ENCODE measurements around the gene EPDR1. TPM values are rescaled to one million over a fixed set of nuclear protein-coding genes. Genes with fewer than 3 reads are reported as not detected.

The EPDR1 gene
- polyA plus RNA-seq, 2 donors = 0.24 to 1.0 TPM

DNA sequence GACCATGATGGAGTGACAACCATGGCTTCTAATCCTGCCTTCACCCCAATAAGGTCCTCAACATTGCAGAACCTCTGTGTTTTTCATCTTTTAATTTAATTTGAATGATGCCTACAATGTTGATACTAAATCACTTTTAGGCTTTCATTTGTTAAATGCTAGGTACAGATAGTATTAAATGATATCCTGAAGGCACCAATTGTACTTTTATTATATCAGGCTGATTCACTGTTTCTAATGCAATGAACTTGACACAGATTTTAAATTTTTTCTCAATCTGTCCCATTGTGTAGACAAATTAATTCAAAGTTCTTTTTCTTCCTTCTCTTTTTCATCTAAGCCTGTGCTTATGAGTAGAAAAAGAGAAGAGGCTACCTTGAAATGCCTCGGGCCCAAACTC, 5.2 kb downstream of the EPDR1 start:
- H3K27ac ChIP-seq (ENCODE audit: low read depth in 2 of 2, low read length in 1 of 2) = no peak overlapping the region
- WGBS, 2 donors = 86 to 87% methylated on average over 1 of the region's 1 CpG
- H3K4me1 ChIP-seq (ENCODE audit: control insufficient read depth in 2 of 2, insufficient read depth in 2 of 2, low read length in 1 of 2) = peaks cover 3 to 4% of the 10 kb centered on the region in 2 donors
- H3K4me3 ChIP-seq (ENCODE audit: low read depth in 1 of 2, low read length in 2 of 2) = no peak overlapping the region
- no peaks in the 10 kb centered on the region for H3K9me3 ChIP-seq (ENCODE audit: control insufficient read depth in 2 of 2, insufficient read depth in 1 of 2, low read depth in 1 of 2, low read length in 1 of 2)
- H3K27me3 ChIP-seq (ENCODE audit: control insufficient read depth in 1 of 2, insufficient read depth in 2 of 2, low read length in 2 of 2) = peaks cover 0 to 3% of the 10 kb centered on the region in 2 donors
- no peaks in the 10 kb centered on the region for H3K36me3 ChIP-seq (ENCODE audit: control insufficient read depth in 2 of 2, insufficient read depth in 2 of 2, low read length in 1 of 2)

DNA sequence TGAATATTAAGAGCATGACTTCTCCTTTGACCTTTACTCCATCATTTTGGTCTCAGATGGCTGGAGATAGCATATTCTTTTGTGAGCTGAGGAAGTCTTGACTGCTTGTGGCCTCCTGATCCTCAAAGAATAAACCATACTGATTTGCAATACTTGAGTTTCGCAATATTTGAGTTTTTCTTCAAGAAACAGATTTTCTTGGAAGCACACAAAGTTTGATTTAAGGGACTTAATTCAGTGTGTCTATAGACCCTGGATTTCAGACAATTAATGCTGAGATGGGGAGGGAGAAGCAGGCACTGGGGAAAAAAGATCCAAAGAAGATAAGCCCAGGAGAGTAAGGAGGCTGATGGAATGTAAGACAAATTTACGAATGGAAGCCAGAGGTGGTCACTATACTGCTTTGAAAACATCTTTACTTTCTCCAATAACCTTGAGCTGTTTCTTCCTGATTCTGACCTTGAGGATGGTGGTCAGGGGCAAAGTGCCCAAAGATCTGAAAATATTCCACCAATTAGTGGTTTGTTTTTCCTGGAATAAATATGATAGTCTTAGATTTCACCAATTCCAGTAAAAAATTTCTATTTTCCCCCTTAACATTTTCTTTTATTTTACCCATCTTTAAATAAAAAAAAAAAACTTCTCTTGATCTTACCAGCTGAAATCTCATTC, 7.5 kb downstream of the EPDR1 start:
- no peaks in the 10 kb centered on the region for H3K36me3 ChIP-seq (ENCODE audit: control insufficient read depth in 2 of 2, insufficient read depth in 2 of 2, low read length in 1 of 2)
- no peak overlapping the region for H3K27ac ChIP-seq (ENCODE audit: low read depth in 2 of 2, low read length in 1 of 2)
- 81 to 84% methylated on average over 2 of the region's 2 CpGs for WGBS, 2 donors
- no peaks in the 10 kb centered on the region for H3K9me3 ChIP-seq (ENCODE audit: control insufficient read depth in 2 of 2, insufficient read depth in 1 of 2, low read depth in 1 of 2, low read length in 1 of 2)
- H3K4me1 ChIP-seq (ENCODE audit: control insufficient read depth in 2 of 2, insufficient read depth in 2 of 2, low read length in 1 of 2) = no peaks in the 10 kb centered on the region
- H3K27me3 ChIP-seq (ENCODE audit: control insufficient read depth in 1 of 2, insufficient read depth in 2 of 2, low read length in 2 of 2) = no peaks in the 10 kb centered on the region
- no peak overlapping the region for H3K4me3 ChIP-seq (ENCODE audit: low read depth in 1 of 2, low read length in 2 of 2)

DNA sequence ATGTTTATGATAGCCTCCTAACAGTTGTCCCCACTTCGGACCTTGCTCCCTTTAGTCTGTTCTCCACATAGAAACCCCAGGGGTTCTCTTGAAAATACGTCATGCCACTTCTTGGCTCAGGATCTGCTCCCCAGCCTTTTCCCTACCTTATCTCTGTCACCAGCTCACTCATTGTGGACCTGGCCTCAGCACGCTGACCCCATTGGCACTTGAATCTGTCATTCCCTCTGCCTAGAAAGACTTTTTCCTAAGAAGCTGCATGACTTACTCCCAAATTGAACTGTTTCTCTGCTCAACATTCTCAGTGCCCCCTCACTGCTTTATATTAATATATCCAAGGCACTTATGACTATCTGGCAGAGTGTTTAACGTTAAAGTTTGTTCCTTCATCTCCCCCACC, 8.4 kb downstream of the EPDR1 start:
- no peak overlapping the region for H3K4me3 ChIP-seq (ENCODE audit: low read depth in 1 of 2, low read length in 2 of 2)
- H3K27ac ChIP-seq (ENCODE audit: low read depth in 2 of 2, low read length in 1 of 2) = no peak overlapping the region
- no peaks in the 10 kb centered on the region for H3K36me3 ChIP-seq (ENCODE audit: control insufficient read depth in 2 of 2, insufficient read depth in 2 of 2, low read length in 1 of 2)
- no peaks in the 10 kb centered on the region for H3K4me1 ChIP-seq (ENCODE audit: control insufficient read depth in 2 of 2, insufficient read depth in 2 of 2, low read length in 1 of 2)
- H3K27me3 ChIP-seq (ENCODE audit: control insufficient read depth in 1 of 2, insufficient read depth in 2 of 2, low read length in 2 of 2) = no peaks in the 10 kb centered on the region
- H3K9me3 ChIP-seq (ENCODE audit: control insufficient read depth in 2 of 2, insufficient read depth in 1 of 2, low read depth in 1 of 2, low read length in 1 of 2) = no peaks in the 10 kb centered on the region
- WGBS, 2 donors = 81% methylated on average over 4 of the region's 4 CpGs

DNA sequence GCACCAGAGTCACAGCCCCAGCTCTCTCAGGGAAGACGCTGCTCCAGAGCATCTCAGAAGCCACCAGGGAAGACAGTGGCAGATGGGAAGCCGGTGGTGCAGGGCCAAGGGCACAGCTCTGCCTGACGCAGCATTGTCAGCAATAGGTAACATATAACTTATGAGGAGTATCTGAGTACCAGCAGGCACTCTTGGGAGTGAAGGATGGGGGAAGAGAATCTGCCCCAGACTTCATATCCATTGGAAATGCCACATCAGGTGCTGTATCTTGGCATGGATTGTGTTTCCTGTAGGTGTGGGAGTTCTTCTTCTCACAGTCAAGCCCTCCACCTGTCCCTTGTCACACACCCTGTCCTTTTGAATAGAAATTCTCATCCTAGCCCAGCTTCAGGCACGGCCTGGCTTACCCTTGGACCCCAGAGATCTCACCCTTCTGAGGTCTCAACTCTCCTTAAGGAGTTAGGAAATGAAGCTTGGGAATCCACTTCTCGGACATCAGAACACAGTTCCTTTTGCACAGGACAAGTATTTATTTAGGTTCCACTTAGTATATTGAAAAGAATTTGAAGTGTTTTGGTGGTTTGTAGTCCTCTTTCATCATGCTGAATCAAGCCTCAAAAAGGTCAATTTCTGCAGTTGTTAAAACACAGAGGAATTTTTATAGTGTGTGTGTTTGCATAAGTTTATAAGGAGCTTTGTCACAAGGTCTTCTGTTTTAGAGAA, 9.9 kb downstream of the EPDR1 start:
- H3K4me3 ChIP-seq (ENCODE audit: low read depth in 1 of 2, low read length in 2 of 2) = no peak overlapping the region
- WGBS, 2 donors = 80 to 84% methylated on average over 5 of the region's 5 CpGs

DNA sequence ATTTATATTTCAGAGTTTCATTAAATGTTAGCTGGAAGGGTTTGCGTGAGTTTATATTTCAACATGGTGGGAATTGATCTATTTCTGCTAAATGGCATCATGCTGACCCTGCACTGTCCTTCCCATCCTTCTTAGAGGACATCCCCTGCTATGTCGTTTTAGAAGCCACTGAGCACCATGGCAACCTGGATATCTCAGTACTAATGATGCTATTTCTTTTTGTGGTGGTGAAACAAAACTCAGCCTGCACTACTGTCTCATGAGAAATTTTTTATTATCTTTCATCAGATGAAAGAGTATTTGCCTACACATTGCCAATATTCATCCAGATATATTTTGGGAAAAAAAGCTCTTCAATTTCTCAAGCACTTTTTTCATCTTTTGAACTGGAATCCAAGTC, 12.1 kb downstream of the EPDR1 start:
- Histone ChIP-seq H3K36me3 (ENCODE audit: control insufficient read depth in 2 of 2, insufficient read depth in 2 of 2, low read length in 1 of 2) (no peaks in the 10 kb centered on the region), H3K4me1 (ENCODE audit: control insufficient read depth in 2 of 2, insufficient read depth in 2 of 2, low read length in 1 of 2) (no peaks in the 10 kb centered on the region), H3K9me3 (ENCODE audit: control insufficient read depth in 2 of 2, insufficient read depth in 1 of 2, low read depth in 1 of 2, low read length in 1 of 2) (no peaks in the 10 kb centered on the region), H3K27ac (ENCODE audit: low read depth in 2 of 2, low read length in 1 of 2) (no peak overlapping the region), H3K27me3 (ENCODE audit: control insufficient read depth in 1 of 2, insufficient read depth in 2 of 2, low read length in 2 of 2) (no peaks in the 10 kb centered on the region), H3K4me3 (ENCODE audit: low read depth in 1 of 2, low read length in 2 of 2) (no peak overlapping the region)
- WGBS, 2 donors = 68 to 81% methylated on average over 2 of the region's 2 CpGs

More for the DNA sequence above, 9.9 kb downstream of the EPDR1 start:
- H3K36me3 ChIP-seq (ENCODE audit: control insufficient read depth in 2 of 2, insufficient read depth in 2 of 2, low read length in 1 of 2) = no peaks in the 10 kb centered on the region
- H3K9me3 ChIP-seq (ENCODE audit: control insufficient read depth in 2 of 2, insufficient read depth in 1 of 2, low read depth in 1 of 2, low read length in 1 of 2) = no peaks in the 10 kb centered on the region
- no peaks in the 10 kb centered on the region for H3K4me1 ChIP-seq (ENCODE audit: control insufficient read depth in 2 of 2, insufficient read depth in 2 of 2, low read length in 1 of 2)
- no peaks in the 10 kb centered on the region for H3K27me3 ChIP-seq (ENCODE audit: control insufficient read depth in 1 of 2, insufficient read depth in 2 of 2, low read length in 2 of 2)
- no peak overlapping the region for H3K27ac ChIP-seq (ENCODE audit: low read depth in 2 of 2, low read length in 1 of 2)

DNA sequence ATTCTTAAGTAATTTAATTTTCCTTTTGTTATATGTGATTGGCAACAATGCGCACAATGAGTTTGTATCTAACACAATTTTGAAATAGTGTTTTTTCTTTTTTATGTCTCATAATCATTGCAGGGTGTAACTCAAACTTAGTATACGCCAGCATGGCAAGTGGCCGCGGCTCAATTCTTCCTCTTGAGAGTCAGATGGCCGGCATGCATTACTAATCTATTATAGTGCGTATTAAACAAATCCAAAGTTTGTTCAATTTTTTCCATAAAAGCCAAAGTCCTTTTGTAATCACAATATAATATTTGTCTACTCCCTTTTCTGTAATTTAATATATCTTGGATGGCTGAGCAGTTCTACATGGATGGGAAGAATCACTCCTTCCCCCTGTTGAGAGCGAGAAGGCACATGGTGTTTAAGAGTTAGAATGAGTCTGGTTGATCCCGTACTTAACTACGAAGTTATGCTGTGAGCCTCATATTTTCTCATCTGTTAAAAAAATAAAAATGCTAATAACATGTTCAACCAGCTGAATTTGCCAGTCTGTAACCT, 12.7 kb downstream of the EPDR1 start:
- 84 to 94% methylated on average over 9 of the region's 9 CpGs for WGBS, 2 donors
- Histone ChIP-seq H3K4me3 (ENCODE audit: low read depth in 1 of 2, low read length in 2 of 2) (no peak overlapping the region), H3K9me3 (ENCODE audit: control insufficient read depth in 2 of 2, insufficient read depth in 1 of 2, low read depth in 1 of 2, low read length in 1 of 2) (no peaks in the 10 kb centered on the region), H3K27me3 (ENCODE audit: control insufficient read depth in 1 of 2, insufficient read depth in 2 of 2, low read length in 2 of 2) (no peaks in the 10 kb centered on the region), H3K4me1 (ENCODE audit: control insufficient read depth in 2 of 2, insufficient read depth in 2 of 2, low read length in 1 of 2) (no peaks in the 10 kb centered on the region), H3K36me3 (ENCODE audit: control insufficient read depth in 2 of 2, insufficient read depth in 2 of 2, low read length in 1 of 2) (no peaks in the 10 kb centered on the region), H3K27ac (ENCODE audit: low read depth in 2 of 2, low read length in 1 of 2) (no peak overlapping the region)

DNA sequence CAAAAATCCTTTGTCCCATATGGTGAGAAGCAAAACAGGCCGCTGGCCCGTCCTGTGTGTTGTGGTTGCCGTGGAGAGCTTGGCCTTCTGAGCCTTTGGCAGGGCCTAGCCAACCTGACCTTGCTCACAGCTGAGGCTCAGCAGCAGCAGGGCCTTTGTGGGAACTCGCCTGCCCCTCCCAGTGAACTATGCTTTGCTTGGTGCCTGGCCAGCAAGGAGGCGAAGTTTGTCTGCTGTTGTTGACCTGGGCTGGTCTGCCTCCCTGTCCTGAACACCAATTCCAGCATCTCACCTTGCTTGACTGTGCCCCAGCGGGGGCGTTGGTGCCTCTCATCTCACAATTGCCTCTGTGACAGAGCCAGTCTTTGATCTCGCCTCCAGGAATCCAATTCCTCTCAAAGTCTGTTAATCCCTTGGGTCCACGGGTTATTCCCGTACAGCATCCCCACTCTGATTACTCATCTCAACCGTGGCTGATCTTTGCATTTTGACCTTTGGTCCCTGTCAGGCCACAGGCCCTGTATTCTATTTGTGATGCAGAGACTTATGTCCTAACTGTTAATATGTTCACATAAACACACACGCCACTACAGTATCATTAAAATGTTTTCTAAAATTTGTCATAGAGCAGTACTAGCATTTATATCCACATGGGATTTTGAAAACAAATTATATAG, 22.6 kb downstream of the EPDR1 start:
- WGBS, 2 donors = 40% methylated on average over 12 of the region's 12 CpGs
- no peaks in the 10 kb centered on the region for H3K27me3 ChIP-seq (ENCODE audit: control insufficient read depth in 1 of 2, insufficient read depth in 2 of 2, low read length in 2 of 2)
- no peaks in the 10 kb centered on the region for H3K36me3 ChIP-seq (ENCODE audit: control insufficient read depth in 2 of 2, insufficient read depth in 2 of 2, low read length in 1 of 2)
- H3K4me1 ChIP-seq (ENCODE audit: control insufficient read depth in 2 of 2, insufficient read depth in 2 of 2, low read length in 1 of 2) = no peaks in the 10 kb centered on the region
- no peak overlapping the region for H3K4me3 ChIP-seq (ENCODE audit: low read depth in 1 of 2, low read length in 2 of 2)
- no peak overlapping the region for H3K27ac ChIP-seq (ENCODE audit: low read depth in 2 of 2, low read length in 1 of 2)
- H3K9me3 ChIP-seq (ENCODE audit: control insufficient read depth in 2 of 2, insufficient read depth in 1 of 2, low read depth in 1 of 2, low read length in 1 of 2) = no peaks in the 10 kb centered on the region

DNA sequence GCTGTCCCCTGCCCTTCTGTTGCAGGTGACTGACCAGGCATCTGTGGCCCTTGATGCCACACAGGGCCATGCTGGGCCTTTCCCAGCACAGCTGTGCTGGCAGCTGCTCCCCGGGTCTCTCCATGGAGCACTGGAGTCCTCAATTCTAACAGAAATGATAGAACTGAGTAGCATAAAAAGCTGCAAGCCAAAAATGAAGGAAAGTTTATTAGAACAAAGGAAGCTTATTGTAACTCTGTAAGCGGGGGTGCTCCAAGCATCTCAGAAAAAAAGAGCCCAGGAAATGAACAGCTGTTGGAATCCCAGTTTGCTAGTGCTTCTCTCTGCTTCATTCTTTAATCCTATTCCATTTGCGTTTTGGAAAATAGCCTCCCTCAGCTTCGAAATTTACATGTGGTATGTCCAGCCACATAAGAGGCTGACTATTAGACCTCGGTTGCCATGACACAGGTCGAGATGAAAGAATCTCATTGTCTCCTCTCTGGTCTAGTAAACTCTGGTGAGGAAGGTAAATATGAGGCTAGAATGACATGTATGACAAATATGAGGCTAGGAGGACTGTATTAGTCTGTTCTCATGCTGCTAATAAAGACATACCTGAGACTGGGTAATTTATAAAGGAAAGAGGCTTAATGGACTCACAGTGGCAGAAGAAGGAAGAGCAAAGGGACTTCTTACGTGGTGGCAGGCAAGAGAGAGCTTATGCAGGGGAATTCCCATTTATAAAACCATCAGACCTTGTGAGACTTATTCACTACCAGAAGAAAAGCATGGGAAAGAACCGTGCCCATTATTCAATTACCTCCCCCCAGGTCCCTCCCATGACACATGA, 23.7 kb downstream of the EPDR1 start:
- Histone ChIP-seq H3K27me3 (ENCODE audit: control insufficient read depth in 1 of 2, insufficient read depth in 2 of 2, low read length in 2 of 2) (no peaks in the 10 kb centered on the region), H3K4me3 (ENCODE audit: low read depth in 1 of 2, low read length in 2 of 2) (no peak overlapping the region), H3K9me3 (ENCODE audit: control insufficient read depth in 2 of 2, insufficient read depth in 1 of 2, low read depth in 1 of 2, low read length in 1 of 2) (no peaks in the 10 kb centered on the region), H3K27ac (ENCODE audit: low read depth in 2 of 2, low read length in 1 of 2) (no peak overlapping the region), H3K36me3 (ENCODE audit: control insufficient read depth in 2 of 2, insufficient read depth in 2 of 2, low read length in 1 of 2) (no peaks in the 10 kb centered on the region), H3K4me1 (ENCODE audit: control insufficient read depth in 2 of 2, insufficient read depth in 2 of 2, low read length in 1 of 2) (no peaks in the 10 kb centered on the region)
- WGBS, 2 donors = 59 to 65% methylated on average over 8 of the region's 8 CpGs

DNA sequence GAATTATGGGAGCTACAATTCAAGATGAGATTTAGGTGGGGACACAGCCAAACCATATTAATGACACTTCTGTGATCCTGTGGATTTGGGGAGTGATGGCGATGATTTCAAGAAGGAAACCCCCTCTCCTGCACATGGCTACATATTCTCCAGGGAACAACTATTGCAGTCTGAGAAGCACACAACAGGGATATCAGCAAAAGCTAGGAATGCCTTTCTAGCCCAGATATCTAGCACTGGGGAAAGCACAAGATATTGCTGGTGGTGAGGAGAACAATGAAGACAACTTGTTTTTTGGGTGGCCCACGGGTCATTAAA, 24.3 kb downstream of the EPDR1 start:
- Histone ChIP-seq H3K4me3 (ENCODE audit: low read depth in 1 of 2, low read length in 2 of 2) (no peak overlapping the region), H3K4me1 (ENCODE audit: control insufficient read depth in 2 of 2, insufficient read depth in 2 of 2, low read length in 1 of 2) (no peaks in the 10 kb centered on the region), H3K36me3 (ENCODE audit: control insufficient read depth in 2 of 2, insufficient read depth in 2 of 2, low read length in 1 of 2) (no peaks in the 10 kb centered on the region), H3K27ac (ENCODE audit: low read depth in 2 of 2, low read length in 1 of 2) (no peak overlapping the region), H3K9me3 (ENCODE audit: control insufficient read depth in 2 of 2, insufficient read depth in 1 of 2, low read depth in 1 of 2, low read length in 1 of 2) (no peaks in the 10 kb centered on the region), H3K27me3 (ENCODE audit: control insufficient read depth in 1 of 2, insufficient read depth in 2 of 2, low read length in 2 of 2) (no peaks in the 10 kb centered on the region)
- 78% methylated on average over 2 of the region's 2 CpGs for WGBS, 2 donors
